GM18499 (cell line): ENCODE measurements around the gene RPP25.

ENCODE experiments used
- ATAC-seq: cut with Tn5 transposase; IDR thresholded peaks from one replicate; pipeline ENCODE4 v1.9.1; 2021; ENCODE audit warnings: moderate number of reproducible peaks; ENCODE audit not compliant: insufficient read depth, unreplicated experiment

Gene RPP25

GRCh38 chr15:74956648-74957475 is at the start of gene RPP25:
RPP25 (minus strand) TSS chr15:74956772; CDS start chr15:74956583, 189 bp downstream.
- ATAC-seq: no peak

GRCh38 chr15:75002398-75002797 is 45.8 kb upstream of the RPP25 start:
- ATAC-seq: no peak

- ATAC-seq: no peak
These were observed 44.7 kb upstream of the RPP25 start for GRCh38 chr15:75001310-75001709.

GRCh38 chr15:74997543-74997942 is 41.0 kb upstream of the RPP25 start:
- ATAC-seq: no peak

GRCh38 chr15:74997141-74997540 is 40.6 kb upstream of the RPP25 start:
- no peak for ATAC-seq

- no peak for ATAC-seq
These were observed 39.5 kb upstream of the RPP25 start for GRCh38 chr15:74995779-74996765.

- no peak for ATAC-seq
These were observed 38.7 kb upstream of the RPP25 start, which contains the start of gene SCAMP5 for GRCh38 chr15:74995182-74995778. SCAMP5 (plus strand) TSS chr15:74995563; CDS start chr15:75011840, 16,277 bp downstream.

GRCh38 chr15:74994685-74995084 is 38.1 kb upstream of the RPP25 start:
- ATAC-seq: no peak

- no peak for ATAC-seq
These were observed 37.7 kb upstream of the RPP25 start for GRCh38 chr15:74994236-74994635.

- ATAC-seq: no peak
These were observed 36.0 kb upstream of the RPP25 start for GRCh38 chr15:74992619-74993018.

GRCh38 chr15:74989527-74989926 is 33.0 kb upstream of the RPP25 start:
- no peak for ATAC-seq

GRCh38 chr15:74988007-74988800 is 31.6 kb upstream of the RPP25 start:
- ATAC-seq: no peak

GRCh38 chr15:74983725-74984231 is 27.2 kb upstream of the RPP25 start:
- no peak for ATAC-seq

- no peak for ATAC-seq
These were observed 25.6 kb upstream of the RPP25 start for GRCh38 chr15:74982183-74982582.

- no peak for ATAC-seq
These were observed 21.9 kb upstream of the RPP25 start for GRCh38 chr15:74978503-74978902.

GRCh38 chr15:74978077-74978476 is 21.5 kb upstream of the RPP25 start:
- no peak for ATAC-seq

GRCh38 chr15:74977599-74977998 is 21.0 kb upstream of the RPP25 start:
- ATAC-seq: no peak

- ATAC-seq: no peak
These were observed 19.6 kb upstream of the RPP25 start for GRCh38 chr15:74976159-74976558.

GRCh38 chr15:74967670-74968069 is 11.1 kb upstream of the RPP25 start:
- no peak for ATAC-seq

GRCh38 chr15:74964794-74965193 is 8.2 kb upstream of the RPP25 start:
- ATAC-seq: no peak
